ENCODE measurements around the gene TNFAIP8L3. TPM values are rescaled to one million over a fixed set of nuclear protein-coding genes. Genes with fewer than 3 reads are reported as not detected.

The TNFAIP8L3 gene
- polyA plus RNA-seq, 6 donors from 2014 or later, result not detected

DNA sequence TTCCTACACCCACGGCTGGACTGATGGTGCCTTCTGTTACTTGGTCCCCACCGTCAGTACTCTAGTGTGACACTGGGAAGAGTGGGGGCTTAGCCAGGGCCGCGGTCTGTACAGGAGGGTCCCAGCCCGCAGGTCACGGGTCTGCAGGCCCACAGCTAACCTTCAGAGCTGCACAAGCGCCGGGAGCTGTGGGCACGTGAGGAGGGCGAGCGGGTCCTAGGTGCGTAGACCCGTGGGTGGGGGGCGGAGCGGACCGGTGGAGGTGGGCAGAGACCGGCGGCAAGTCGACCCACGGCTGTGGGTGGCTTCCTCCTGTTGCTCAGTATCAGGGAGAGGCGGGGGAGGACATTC lies 1.2 kb downstream of the TNFAIP8L3 start:
- no peaks in the 10 kb centered on the region for H3K36me3 Mint-ChIP-seq

DNA sequence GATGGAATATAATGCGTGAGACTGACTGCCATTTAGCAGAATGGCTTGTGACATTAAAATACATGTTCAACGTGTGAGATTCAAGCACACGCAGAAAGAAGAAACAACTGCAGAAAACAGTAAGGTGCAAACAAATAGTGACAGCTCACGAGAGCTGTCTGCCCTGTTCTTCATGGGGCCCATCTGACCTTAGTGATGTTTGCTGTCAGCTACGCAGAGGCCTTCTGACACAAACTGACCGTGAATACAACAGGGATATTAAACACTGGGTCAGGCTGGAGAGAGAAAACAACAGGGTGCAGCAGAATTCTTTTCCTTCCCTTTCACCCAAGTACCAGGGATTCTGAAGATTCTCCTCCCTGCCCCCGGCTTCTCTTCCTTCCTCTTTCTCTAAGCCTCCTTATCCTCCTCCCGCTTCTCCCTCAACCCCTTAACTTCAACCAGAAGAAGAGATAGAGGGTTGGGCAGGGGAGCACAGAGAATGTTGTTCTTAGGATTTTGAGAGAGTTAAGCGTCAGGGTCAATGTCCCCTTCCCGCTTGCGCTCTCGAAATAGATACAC lies 2.1 kb downstream of the TNFAIP8L3 start:
- H3K4me3 Mint-ChIP-seq, result no peak overlapping the region
- DNase-seq (no peak), ATAC-seq (ENCODE audit: low read depth in 2 of 2) (no peak)

More for the DNA sequence above, 1.2 kb downstream of the TNFAIP8L3 start:
- ATAC-seq (ENCODE audit: low read depth in 2 of 2) (no peak), DNase-seq (no peak)
- peaks cover 0 to 2% (median 0%) of the 10 kb centered on the region in 7 donors for H3K9me3 Mint-ChIP-seq
- H3K4me3 Mint-ChIP-seq, result peak overlapping the region in 6 of 8 donors; percentile 26 to 78 (median 48)
- H3K27me3 Mint-ChIP-seq, result peaks cover 52 to 94% (median 70%) of the 10 kb centered on the region in 3 donors
- no peak overlapping the region for H3K27ac Mint-ChIP-seq
- peaks cover 4 to 17% (median 5%) of the 10 kb centered on the region in 3 donors for H3K4me1 Mint-ChIP-seq

DNA sequence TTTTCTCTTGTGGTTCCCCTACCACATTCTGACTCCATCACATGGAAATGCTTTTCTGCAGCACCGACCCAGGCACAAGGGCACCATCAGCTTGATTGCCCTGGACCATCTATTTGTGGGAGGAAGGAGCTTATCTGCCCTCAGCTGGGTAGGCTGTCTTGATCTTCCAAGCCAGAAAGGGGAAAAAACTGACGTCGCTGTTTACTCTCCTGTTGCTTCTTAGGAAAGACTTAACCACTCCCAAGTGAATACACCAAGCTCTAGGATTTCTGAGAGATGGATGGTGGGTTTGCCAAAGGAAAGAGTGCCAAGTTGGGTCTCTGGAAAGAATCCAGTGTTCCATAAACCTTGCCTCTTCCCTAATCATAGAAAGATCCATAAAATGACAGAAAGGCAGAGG lies 4.0 kb downstream of the TNFAIP8L3 start:
- peaks cover 44 to 75% (median 74%) of the 10 kb centered on the region in 3 donors for H3K27me3 Mint-ChIP-seq

More for the DNA sequence above, 2.1 kb downstream of the TNFAIP8L3 start:
- H3K36me3 Mint-ChIP-seq, result no peaks in the 10 kb centered on the region
- H3K9me3 Mint-ChIP-seq, result peaks cover 0 to 2% (median 0%) of the 10 kb centered on the region in 7 donors
- peaks cover 4 to 17% (median 5%) of the 10 kb centered on the region in 3 donors for H3K4me1 Mint-ChIP-seq
- H3K27ac Mint-ChIP-seq, result no peak overlapping the region
- H3K27me3 Mint-ChIP-seq, result peaks cover 51 to 87% (median 71%) of the 10 kb centered on the region in 3 donors

DNA sequence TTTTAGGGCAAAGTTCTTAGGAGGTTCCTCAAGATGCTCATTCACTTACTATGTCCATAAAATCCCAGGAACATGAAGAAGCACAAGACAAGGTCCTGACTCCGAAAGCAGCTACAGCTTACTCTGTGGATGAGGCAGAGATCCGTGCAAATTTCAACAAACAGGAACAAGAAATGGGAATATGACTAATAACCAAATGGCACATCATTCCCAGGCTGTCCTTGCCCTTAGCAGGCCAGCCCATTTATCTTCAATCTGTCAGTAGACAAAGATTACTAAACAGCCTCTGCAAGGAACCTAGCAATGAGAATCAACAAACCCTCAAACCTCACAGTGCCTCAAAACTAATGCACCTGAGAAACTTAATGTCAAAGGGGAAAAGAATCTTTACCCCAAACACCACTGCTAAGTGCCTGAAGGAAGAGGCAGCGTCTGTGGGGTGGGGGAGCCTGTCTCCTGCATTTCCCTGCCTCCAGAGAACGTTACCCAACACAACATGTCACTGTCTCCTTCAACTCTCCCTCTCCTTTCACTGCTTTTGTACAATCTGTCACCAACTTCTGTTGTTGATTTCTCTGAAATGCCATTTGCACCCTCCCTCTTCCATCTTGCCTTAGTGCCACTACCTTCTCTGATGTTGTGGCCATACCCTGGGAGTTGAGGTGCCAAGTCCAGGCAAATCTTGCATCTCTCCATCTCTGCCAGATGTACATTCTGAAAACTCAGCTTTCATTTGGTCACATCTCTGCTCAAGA lies 4.8 kb downstream of the TNFAIP8L3 start:
- no peak for DNase-seq
- Mint-ChIP-seq H3K4me3 (no peak overlapping the region), H3K4me1 (peaks cover under 1 to 10% (median 5%) of the 10 kb centered on the region in 3 donors), H3K27ac (no peak overlapping the region), H3K36me3 (no peaks in the 10 kb centered on the region), H3K27me3 (peaks cover 39 to 69% (median 66%) of the 10 kb centered on the region in 3 donors), H3K9me3 (peaks cover 0 to 2% (median 0%) of the 10 kb centered on the region in 7 donors)
- no peak for ATAC-seq (ENCODE audit: low read depth in 2 of 2)

More for the DNA sequence above, 4.0 kb downstream of the TNFAIP8L3 start:
- Mint-ChIP-seq H3K36me3 (no peaks in the 10 kb centered on the region), H3K4me3 (no peak overlapping the region), H3K27ac (no peak overlapping the region), H3K9me3 (peaks cover 0 to 2% (median 0%) of the 10 kb centered on the region in 7 donors), H3K4me1 (peaks cover 4 to 17% (median 5%) of the 10 kb centered on the region in 3 donors)
- ATAC-seq (ENCODE audit: low read depth in 2 of 2), result no peak
- DNase-seq, result no peak

DNA sequence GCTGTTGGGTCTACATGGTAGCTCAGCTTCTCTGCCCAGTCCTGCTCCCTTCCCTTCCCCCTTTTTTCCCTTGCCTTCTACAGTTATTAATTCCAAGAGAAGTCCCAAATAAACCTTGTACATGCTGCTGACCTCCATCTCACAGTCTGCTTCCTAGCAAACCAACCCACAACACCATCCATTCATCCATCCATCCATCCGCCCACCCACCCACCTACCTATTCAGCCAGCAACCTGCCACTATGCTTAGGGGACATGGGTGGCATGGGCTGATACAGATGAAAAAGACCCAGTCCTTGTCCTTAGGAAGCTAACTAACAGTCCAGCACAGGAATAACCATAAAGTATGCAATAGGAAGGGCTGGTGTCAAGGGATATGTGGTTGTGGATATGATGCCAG lies 5.7 kb downstream of the TNFAIP8L3 start:
- Mint-ChIP-seq H3K27ac (peak overlapping the region in 1 of 6 donors; percentile 46), H3K36me3 (no peaks in the 10 kb centered on the region), H3K4me3 (no peak overlapping the region), H3K27me3 (peaks cover 39 to 67% (median 61%) of the 10 kb centered on the region in 3 donors), H3K4me1 (peaks cover 0 to 9% (median 5%) of the 10 kb centered on the region in 3 donors), H3K9me3 (peaks cover 0 to 2% (median 0%) of the 10 kb centered on the region in 7 donors)
- ATAC-seq (ENCODE audit: low read depth in 2 of 2) (no peak), DNase-seq (no peak)

DNA sequence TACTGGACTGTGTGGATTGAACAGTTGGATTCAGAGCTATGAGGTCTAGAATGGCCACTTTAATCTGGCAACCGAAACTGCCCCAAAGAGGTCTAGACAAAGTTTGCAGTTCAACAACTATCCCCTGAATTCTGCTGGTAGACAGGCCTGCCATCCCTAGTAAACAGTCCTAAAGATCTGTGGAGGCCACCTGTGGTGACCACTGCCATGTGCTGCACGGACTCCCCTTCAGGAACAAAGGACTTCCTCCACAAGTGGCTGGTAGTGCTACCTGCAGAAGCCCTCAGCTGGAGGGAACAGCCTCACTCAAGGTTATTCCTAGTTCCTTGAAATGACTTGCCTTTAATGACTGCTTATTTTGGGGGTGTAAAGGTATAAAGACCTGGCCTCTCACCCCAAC lies 6.1 kb downstream of the TNFAIP8L3 start:
- Mint-ChIP-seq H3K27ac (no peak overlapping the region), H3K4me1 (peaks cover 0 to 4% (median 4%) of the 10 kb centered on the region in 3 donors), H3K4me3 (no peak overlapping the region), H3K9me3 (peaks cover 0 to 2% (median 0%) of the 10 kb centered on the region in 7 donors), H3K27me3 (peaks cover 39 to 65% (median 57%) of the 10 kb centered on the region in 3 donors), H3K36me3 (no peaks in the 10 kb centered on the region)
- no peak for DNase-seq
- no peak for ATAC-seq (ENCODE audit: low read depth in 2 of 2)

DNA sequence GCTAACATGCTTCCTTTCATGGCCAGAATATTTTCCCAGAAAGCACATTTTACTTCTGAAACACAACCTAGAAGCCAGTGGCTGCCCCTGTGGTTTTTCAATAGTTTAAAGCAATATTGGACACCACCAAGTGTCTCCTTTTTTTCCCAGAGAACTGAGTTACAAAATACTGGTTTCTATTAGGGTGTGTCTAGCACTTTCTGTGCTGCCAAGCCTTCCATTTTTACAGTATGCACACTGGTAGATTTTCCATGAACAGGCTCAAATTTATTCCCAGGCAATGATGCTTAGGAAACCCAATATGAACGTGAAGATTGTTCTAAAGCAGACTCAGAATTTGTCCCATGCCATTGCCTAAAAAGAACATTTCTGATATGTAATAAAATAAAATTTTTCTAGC lies 7.2 kb downstream of the TNFAIP8L3 start:
- no peak overlapping the region for H3K27ac Mint-ChIP-seq
- no peak overlapping the region for H3K4me3 Mint-ChIP-seq
- DNase-seq (no peak), ATAC-seq (ENCODE audit: low read depth in 2 of 2) (no peak)
- H3K27me3 Mint-ChIP-seq, result peaks cover 33 to 54% (median 46%) of the 10 kb centered on the region in 3 donors
- H3K4me1 Mint-ChIP-seq, result no peaks in the 10 kb centered on the region
- no peaks in the 10 kb centered on the region for H3K36me3 Mint-ChIP-seq
- H3K9me3 Mint-ChIP-seq, result peaks cover 0 to 2% (median 0%) of the 10 kb centered on the region in 7 donors

DNA sequence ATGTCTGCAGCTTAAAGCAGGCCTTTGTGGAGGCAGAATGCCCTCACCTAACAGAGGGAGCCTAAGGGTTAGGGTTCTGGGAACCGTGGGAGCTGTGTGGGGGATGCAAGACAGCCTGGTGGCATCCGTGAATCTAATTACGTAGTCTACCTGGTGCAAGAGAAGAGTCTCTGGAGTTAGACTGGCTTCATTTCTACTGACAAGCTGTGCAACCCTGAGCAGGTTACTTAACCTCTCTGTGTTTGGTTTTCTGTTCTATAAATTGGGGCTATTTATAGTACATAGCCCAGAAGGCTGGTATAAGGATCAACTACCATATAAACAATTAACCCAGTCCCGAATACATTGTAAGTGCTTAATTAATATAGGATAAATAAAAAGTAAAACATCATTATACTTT lies 8.3 kb downstream of the TNFAIP8L3 start:
- Mint-ChIP-seq H3K9me3 (peaks cover 0 to 2% (median 0%) of the 10 kb centered on the region in 7 donors), H3K36me3 (no peaks in the 10 kb centered on the region), H3K27me3 (peaks cover 25 to 43% (median 35%) of the 10 kb centered on the region in 3 donors), H3K27ac (no peak overlapping the region), H3K4me1 (no peaks in the 10 kb centered on the region), H3K4me3 (no peak overlapping the region)
- ATAC-seq (ENCODE audit: low read depth in 2 of 2) (no peak), DNase-seq (no peak)

DNA sequence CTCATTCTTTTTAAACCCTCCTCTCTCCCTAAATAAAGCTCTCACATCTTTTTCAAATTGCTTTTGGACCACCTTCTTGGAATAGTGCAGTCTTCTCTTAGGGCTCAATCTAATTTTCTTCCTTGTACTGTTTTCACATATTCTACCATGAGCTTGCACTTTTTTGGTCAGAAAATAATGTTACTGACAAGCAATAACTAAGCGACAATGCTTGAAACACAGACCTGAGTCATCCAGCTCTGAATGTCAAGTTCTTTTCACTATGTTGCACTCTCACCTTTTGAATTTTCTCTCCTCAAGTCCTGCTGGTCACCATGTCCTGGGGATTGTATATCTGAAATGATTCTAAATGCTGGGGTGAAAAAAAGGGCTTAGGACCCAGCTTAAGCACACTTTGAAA lies 8.9 kb downstream of the TNFAIP8L3 start:
- no peak for ATAC-seq (ENCODE audit: low read depth in 2 of 2)
- no peaks in the 10 kb centered on the region for H3K36me3 Mint-ChIP-seq

DNA sequence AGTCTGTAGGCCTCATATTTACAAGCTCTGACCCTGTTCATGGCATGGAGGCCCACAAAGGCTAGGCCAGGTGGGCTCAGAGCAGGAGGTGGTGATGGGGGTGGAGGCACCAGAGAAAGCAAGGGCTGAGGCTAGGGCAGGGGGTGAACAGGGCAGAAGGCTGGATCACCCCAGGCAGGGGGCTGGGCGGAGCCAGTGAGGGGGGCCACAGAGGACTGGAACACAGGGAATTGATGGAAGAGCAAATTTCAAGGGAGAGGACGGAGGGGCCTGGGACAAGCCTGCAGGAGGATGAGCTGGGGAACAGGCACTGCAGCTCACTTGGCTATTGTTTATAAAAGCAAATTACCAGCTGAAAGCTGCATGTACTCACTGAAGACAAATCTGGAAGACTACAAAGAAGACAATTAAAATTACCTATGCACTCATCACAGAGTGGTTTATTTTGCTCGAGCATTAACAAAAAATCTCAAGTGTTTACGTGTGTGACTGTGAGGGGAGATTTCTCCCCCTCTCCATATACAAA lies 11.0 kb downstream of the TNFAIP8L3 start:
- no peak for ATAC-seq (ENCODE audit: low read depth in 2 of 2)
- no peak for DNase-seq
- Mint-ChIP-seq H3K9me3 (no peaks in the 10 kb centered on the region), H3K36me3 (no peaks in the 10 kb centered on the region), H3K4me1 (peaks cover 0 to 2% (median 0%) of the 10 kb centered on the region in 3 donors), H3K27ac (no peak overlapping the region), H3K4me3 (no peak overlapping the region), H3K27me3 (peaks cover 9 to 21% (median 16%) of the 10 kb centered on the region in 3 donors)

More for the DNA sequence above, 8.9 kb downstream of the TNFAIP8L3 start:
- no peak for DNase-seq
- Mint-ChIP-seq H3K9me3 (peaks cover 0 to 2% (median 0%) of the 10 kb centered on the region in 7 donors), H3K27me3 (peaks cover 20 to 37% (median 28%) of the 10 kb centered on the region in 3 donors), H3K4me1 (no peaks in the 10 kb centered on the region), H3K27ac (no peak overlapping the region), H3K4me3 (no peak overlapping the region)

DNA sequence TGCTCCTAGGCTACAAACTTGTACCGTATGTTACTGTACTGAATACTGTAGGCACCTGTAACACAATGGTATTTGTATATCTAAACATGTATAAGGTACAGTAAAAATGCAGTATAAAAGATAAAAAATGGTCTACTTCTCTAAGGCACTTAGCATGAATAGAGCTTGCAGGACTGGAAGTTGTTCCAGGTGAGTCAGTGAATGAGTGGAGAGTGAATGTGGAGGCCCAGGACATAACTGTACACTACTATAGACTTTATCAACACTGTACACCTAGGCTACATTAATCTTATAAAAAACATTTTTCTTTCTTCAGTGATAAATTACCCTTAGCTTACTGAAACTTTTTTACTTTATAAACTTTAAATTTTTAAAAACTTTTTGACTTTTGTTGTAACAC lies 12.5 kb downstream of the TNFAIP8L3 start:
- ATAC-seq (ENCODE audit: low read depth in 2 of 2) (no peak), DNase-seq (no peak)
- H3K9me3 Mint-ChIP-seq, result no peaks in the 10 kb centered on the region
- H3K4me3 Mint-ChIP-seq, result no peak overlapping the region
- H3K4me1 Mint-ChIP-seq, result peaks cover 7 to 12% (median 9%) of the 10 kb centered on the region in 3 donors
- peaks cover 10 to 22% (median 10%) of the 10 kb centered on the region in 3 donors for H3K27me3 Mint-ChIP-seq
- no peaks in the 10 kb centered on the region for H3K36me3 Mint-ChIP-seq
- H3K27ac Mint-ChIP-seq, result no peak overlapping the region

DNA sequence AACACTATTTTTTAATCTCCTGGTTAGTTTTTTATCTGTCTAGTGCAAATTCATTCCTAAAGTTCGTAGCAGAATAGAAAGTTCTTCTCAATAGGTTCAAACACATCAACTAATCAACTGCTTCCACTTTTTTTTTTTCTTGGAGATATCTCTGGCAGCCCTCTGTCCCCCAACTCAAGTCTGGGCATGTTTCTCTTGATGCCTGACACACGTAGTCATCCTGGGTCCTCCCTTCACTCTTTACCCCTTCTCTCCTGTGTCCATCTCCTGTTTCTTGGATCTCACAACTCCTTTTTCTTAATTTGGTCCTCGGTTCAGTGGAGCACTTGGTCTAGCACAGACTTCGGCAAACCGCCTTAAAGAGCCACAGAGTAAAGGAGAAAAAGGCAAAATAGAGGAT lies 14.4 kb downstream of the TNFAIP8L3 start:
- Mint-ChIP-seq H3K36me3 (no peaks in the 10 kb centered on the region), H3K9me3 (peaks cover 0 to 3% (median 0%) of the 10 kb centered on the region in 7 donors)
- no peak for ATAC-seq (ENCODE audit: low read depth in 2 of 2)

DNA sequence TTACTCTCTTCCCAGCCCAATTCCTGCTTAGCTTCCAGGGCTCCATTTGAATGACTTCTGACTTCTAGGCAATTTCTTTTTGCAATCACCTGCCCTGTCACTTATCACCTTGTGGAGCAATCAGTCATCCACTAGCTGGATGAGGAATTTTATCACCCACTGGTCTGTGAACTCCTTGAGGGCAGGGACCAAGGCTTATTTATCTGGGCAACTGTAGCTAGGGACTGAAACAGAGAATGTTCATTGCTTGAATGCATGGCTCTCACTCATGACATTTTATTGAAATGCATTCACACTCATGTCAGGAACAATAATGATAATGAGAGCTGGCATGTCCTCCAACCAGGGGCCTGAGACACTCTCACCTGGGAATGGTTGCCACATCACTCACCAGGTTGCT lies 15.5 kb downstream of the TNFAIP8L3 start:
- no peaks in the 10 kb centered on the region for H3K36me3 Mint-ChIP-seq
- no peak for ATAC-seq (ENCODE audit: low read depth in 2 of 2)

More for the DNA sequence above, 14.4 kb downstream of the TNFAIP8L3 start:
- no peak for DNase-seq
- H3K27ac Mint-ChIP-seq, result peak overlapping the region in 1 of 6 donors; percentile 8
- no peak overlapping the region for H3K4me3 Mint-ChIP-seq
- H3K27me3 Mint-ChIP-seq, result peaks cover 6 to 12% (median 7%) of the 10 kb centered on the region in 3 donors
- H3K4me1 Mint-ChIP-seq, result peaks cover 11 to 17% (median 14%) of the 10 kb centered on the region in 3 donors

More for the DNA sequence above, 15.5 kb downstream of the TNFAIP8L3 start:
- Mint-ChIP-seq H3K27ac (peak overlapping the region in 1 of 6 donors; percentile 2), H3K4me1 (peaks cover 11 to 17% (median 14%) of the 10 kb centered on the region in 3 donors), H3K4me3 (peak overlapping the region in 1 of 8 donors; percentile 13), H3K9me3 (peaks cover 0 to 3% (median 0%) of the 10 kb centered on the region in 7 donors), H3K27me3 (peaks cover 6 to 12% (median 7%) of the 10 kb centered on the region in 3 donors)
- no peak for DNase-seq

Measured in naive B cell (primary cell).